ENCODE data around the gene TMEM205. TPM values are rescaled to one million over a fixed set of nuclear protein-coding genes. Genes with fewer than 3 reads are reported as not detected.

Gene TMEM205
- total and polyA plus RNA-seq, 2 of the 13 experiments (the other 11 are each of a cell fraction or from before 2014, with no cell fraction given) = 45.5 to 98.7 TPM

- TF ChIP-seq ZNF609 (CRISPR knock-in tag; IDR thresholded peaks at IDR 0.05; ENCODE audit: borderline replicate concordance) (no peak), POGK (CRISPR knock-in tag; conservative IDR thresholded peaks at IDR 0.05) (no peak), MED1 (CRISPR knock-in tag; IDR thresholded peaks at IDR 0.05) (peak; percentile 57), RFX5 (IDR thresholded peaks at IDR 0.05; ENCODE audit: low read depth, low read length) (no peak), ZBTB7B (CRISPR knock-in tag; IDR thresholded peaks at IDR 0.05) (peak; percentile 44; the same call in 1 of the 2 replicates), ZNF260 (CRISPR knock-in tag; IDR thresholded peaks at IDR 0.05; ENCODE audit: borderline replicate concordance, low read depth) (no peak), REL (CRISPR knock-in tag; conservative IDR thresholded peaks at IDR 0.05) (no peak), ZNF282 (IDR thresholded peaks at IDR 0.05; ENCODE audit: partially characterized antibody) (no peak), ZNF772 (CRISPR knock-in tag; IDR thresholded peaks at IDR 0.05) (no peak), ZNF367 (CRISPR knock-in tag; IDR thresholded peaks at IDR 0.05; ENCODE audit: borderline replicate concordance) (no peak), NCOA1 (CRISPR knock-in tag; IDR thresholded peaks at IDR 0.05) (no peak)
- TF ChIP-seq, protein P1, sequence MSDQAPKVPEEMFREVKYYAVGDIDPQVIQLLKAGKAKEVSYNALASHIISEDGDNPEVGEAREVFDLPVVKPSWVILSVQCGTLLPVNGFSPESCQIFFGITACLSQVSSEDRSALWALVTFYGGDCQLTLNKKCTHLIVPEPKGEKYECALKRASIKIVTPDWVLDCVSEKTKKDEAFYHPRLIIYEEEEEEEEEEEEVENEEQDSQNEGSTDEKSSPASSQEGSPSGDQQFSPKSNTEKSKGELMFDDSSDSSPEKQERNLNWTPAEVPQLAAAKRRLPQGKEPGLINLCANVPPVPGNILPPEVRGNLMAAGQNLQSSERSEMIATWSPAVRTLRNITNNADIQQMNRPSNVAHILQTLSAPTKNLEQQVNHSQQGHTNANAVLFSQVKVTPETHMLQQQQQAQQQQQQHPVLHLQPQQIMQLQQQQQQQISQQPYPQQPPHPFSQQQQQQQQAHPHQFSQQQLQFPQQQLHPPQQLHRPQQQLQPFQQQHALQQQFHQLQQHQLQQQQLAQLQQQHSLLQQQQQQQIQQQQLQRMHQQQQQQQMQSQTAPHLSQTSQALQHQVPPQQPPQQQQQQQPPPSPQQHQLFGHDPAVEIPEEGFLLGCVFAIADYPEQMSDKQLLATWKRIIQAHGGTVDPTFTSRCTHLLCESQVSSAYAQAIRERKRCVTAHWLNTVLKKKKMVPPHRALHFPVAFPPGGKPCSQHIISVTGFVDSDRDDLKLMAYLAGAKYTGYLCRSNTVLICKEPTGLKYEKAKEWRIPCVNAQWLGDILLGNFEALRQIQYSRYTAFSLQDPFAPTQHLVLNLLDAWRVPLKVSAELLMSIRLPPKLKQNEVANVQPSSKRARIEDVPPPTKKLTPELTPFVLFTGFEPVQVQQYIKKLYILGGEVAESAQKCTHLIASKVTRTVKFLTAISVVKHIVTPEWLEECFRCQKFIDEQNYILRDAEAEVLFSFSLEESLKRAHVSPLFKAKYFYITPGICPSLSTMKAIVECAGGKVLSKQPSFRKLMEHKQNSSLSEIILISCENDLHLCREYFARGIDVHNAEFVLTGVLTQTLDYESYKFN (CRISPR knock-in tag; conservative IDR thresholded peaks at IDR 0.05) = 0 out of 2 replicates have a peak, but pooled peaks have one; percentile 18
- TF ChIP-seq, protein P2, sequence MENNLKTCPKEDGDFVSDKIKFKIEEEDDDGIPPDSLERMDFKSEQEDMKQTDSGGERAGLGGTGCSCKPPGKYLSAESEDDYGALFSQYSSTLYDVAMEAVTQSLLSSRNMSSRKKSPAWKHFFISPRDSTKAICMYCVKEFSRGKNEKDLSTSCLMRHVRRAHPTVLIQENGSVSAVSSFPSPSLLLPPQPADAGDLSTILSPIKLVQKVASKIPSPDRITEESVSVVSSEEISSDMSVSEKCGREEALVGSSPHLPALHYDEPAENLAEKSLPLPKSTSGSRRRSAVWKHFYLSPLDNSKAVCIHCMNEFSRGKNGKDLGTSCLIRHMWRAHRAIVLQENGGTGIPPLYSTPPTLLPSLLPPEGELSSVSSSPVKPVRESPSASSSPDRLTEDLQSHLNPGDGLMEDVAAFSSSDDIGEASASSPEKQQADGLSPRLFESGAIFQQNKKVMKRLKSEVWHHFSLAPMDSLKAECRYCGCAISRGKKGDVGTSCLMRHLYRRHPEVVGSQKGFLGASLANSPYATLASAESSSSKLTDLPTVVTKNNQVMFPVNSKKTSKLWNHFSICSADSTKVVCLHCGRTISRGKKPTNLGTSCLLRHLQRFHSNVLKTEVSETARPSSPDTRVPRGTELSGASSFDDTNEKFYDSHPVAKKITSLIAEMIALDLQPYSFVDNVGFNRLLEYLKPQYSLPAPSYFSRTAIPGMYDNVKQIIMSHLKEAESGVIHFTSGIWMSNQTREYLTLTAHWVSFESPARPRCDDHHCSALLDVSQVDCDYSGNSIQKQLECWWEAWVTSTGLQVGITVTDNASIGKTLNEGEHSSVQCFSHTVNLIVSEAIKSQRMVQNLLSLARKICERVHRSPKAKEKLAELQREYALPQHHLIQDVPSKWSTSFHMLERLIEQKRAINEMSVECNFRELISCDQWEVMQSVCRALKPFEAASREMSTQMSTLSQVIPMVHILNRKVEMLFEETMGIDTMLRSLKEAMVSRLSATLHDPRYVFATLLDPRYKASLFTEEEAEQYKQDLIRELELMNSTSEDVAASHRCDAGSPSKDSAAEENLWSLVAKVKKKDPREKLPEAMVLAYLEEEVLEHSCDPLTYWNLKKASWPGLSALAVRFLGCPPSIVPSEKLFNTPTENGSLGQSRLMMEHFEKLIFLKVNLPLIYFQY (CRISPR knock-in tag; IDR thresholded peaks at IDR 0.05; ENCODE audit: borderline replicate concordance) = peak; percentile 39; the same call in 1 of the 2 replicates
Measured at GRCh38 chr19:11293433-11294389, 52.4 kb downstream of the TMEM205 start (continued).
